ENCODE results near the gene SPRED3. TPM values are rescaled to one million over a fixed set of nuclear protein-coding genes. Genes with fewer than 3 reads are reported as not detected.

The SPRED3 gene
- total and polyA plus RNA-seq, 9 of the 15 experiments (the other 6 are each of a cell fraction or from before 2014, with no cell fraction given) = 0.05 to 1.3 (median 0.36) TPM

DNA sequence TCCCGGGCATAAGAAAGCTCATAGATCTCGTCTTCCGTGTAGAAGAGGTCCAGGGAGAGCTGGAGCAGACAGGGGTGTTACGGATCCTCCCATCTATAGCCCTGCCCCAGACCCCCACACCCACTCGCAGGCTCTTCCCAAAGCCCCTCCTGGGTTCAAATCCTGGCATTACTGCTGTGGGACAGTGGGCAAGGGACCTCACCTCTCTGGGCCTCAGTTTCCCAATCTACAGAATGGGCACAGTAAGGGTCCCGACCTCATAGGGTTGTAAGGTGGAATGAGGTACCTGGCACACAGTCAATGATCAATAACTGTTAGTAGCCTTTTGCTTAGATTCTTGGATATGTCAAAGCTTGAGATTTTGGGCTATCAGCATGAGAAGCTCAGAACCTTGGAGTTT lies 24.9 kb downstream of the SPRED3 start:
- ChIA-PET CTCF (ENCODE audit: low intra/inter-chr PET ratio) (no interaction called here), POLR2A (interaction anchor here (0.6 to 3.3 kb wide), 5 partner anchors 9 to 246 kb away, joined by 3 to 30 read pairs (median 3); partner anchors contain the start of gene FAM98C)
- Histone ChIP-seq H3K27me3 (ENCODE audit: control insufficient read depth in 2 of 2, insufficient read depth in 2 of 2, low read length in 2 of 2) (no peaks in the 10 kb centered on the region), H3K9ac (ENCODE audit: insufficient read depth in 1 of 2, low read depth in 2 of 2, low read length in 2 of 2) (peak overlapping the region in 1 of 2 experiments; percentile 87; a peak in 2 of 4 replicates), H4K20me1 (replicated peaks; ENCODE audit: control insufficient read depth, insufficient read depth, low read length) (no peaks in the 10 kb centered on the region), H3K27ac (ENCODE audit: extremely low read depth, low read depth, low read length) (peak overlapping the region; percentile 58), H3K4me3 (no peak overlapping the region), H3K36me3 (ENCODE audit: control insufficient read depth, insufficient read depth, low read length) (peaks cover 5% of the 10 kb centered on the region; the same call in 2 of the 3 replicates), H3K79me2 (ENCODE audit: control insufficient read depth, insufficient read depth, low read length) (no peaks in the 10 kb centered on the region), H3K4me1 (replicated peaks in 1 of 2; ENCODE audit: control insufficient read depth in 2 of 2, insufficient read depth in 2 of 2, low read length in 2 of 2) (peaks cover 46 to 64% of the 10 kb centered on the region in 2 experiments), H3K9me3 (replicated peaks; ENCODE audit: control insufficient read depth, insufficient read depth, low read depth, low read length) (no peaks in the 10 kb centered on the region), H2AFZ (ENCODE audit: low read depth, low read length) (peak overlapping the region; percentile 21; the same call in 1 of the 2 replicates), H3K4me2 (ENCODE audit: insufficient read depth, low read length) (peak overlapping the region; percentile 70), H3K9me1 (ENCODE audit: control insufficient read depth, insufficient read depth, low read length) (peaks cover 2% of the 10 kb centered on the region)
- ATAC-seq (no peak), FAIRE-seq (no peak), DNase-seq (ENCODE audit: extremely low read depth in 1 of 4, low spot score in 3 of 4) (no peak)
- peak in 1 of 2 experiments; percentile 85; a peak in 2 of 4 replicates for TF ChIP-seq RCOR1 (IDR thresholded peaks at IDR 0.05; ENCODE audit: borderline replicate concordance in 1 of 2, low read depth in 2 of 2, low read length in 2 of 2)
- TF ChIP-seq, protein P1, sequence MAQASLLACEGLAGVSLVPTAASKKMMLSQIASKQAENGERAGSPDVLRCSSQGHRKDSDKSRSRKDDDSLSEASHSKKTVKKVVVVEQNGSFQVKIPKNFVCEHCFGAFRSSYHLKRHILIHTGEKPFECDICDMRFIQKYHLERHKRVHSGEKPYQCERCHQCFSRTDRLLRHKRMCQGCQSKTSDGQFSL (CRISPR knock-in tag; IDR thresholded peaks at IDR 0.05) = peak; percentile 40; the same call in 1 of the 2 replicates
- TF ChIP-seq, protein P1 (tag; IDR thresholded peaks at IDR 0.05) = no peak
- peak; percentile 79 to 87 for TF ChIP-seq KDM1A (IDR thresholded peaks at IDR 0.05)
- TF ChIP-seq FOXP1 (CRISPR knock-in tag; IDR thresholded peaks at IDR 0.05) = no peak
- peak; percentile 86; the same call in 1 of the 2 replicates for TF ChIP-seq CBX1 (IDR thresholded peaks at IDR 0.05; ENCODE audit: low read depth)
- TF ChIP-seq, protein P2, sequence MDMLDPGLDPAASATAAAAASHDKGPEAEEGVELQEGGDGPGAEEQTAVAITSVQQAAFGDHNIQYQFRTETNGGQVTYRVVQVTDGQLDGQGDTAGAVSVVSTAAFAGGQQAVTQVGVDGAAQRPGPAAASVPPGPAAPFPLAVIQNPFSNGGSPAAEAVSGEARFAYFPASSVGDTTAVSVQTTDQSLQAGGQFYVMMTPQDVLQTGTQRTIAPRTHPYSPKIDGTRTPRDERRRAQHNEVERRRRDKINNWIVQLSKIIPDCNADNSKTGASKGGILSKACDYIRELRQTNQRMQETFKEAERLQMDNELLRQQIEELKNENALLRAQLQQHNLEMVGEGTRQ (CRISPR knock-in tag; IDR thresholded peaks at IDR 0.05) = no peak
- TF ChIP-seq BCOR (IDR thresholded peaks at IDR 0.05) = peak; percentile 96
- peak; percentile 98 for TF ChIP-seq ADNP (tag; IDR thresholded peaks at IDR 0.05)
- TF ChIP-seq ZNF263 (CRISPR knock-in tag; IDR thresholded peaks at IDR 0.05; ENCODE audit: borderline replicate concordance) = 0 out of 2 replicates have a peak, but pooled peaks have one; percentile 23
- TF ChIP-seq, protein P3, sequence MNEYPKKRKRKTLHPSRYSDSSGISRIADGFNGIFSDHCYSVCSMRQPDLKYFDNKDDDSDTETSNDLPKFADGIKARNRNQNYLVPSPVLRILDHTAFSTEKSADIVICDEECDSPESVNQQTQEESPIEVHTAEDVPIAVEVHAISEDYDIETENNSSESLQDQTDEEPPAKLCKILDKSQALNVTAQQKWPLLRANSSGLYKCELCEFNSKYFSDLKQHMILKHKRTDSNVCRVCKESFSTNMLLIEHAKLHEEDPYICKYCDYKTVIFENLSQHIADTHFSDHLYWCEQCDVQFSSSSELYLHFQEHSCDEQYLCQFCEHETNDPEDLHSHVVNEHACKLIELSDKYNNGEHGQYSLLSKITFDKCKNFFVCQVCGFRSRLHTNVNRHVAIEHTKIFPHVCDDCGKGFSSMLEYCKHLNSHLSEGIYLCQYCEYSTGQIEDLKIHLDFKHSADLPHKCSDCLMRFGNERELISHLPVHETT (CRISPR knock-in tag; conservative IDR thresholded peaks at IDR 0.05 in 1 of 2, IDR thresholded peaks at IDR 0.05 in 1 of 2) = no peak
- TF ChIP-seq SMARCA5 (IDR thresholded peaks at IDR 0.05) = peak; percentile 88; the same call in 1 of the 2 replicates
- peak; percentile 96 for TF ChIP-seq RBM25 (IDR thresholded peaks at IDR 0.05; ENCODE audit: low read depth, low read length, severe bottlenecking)
- no peak for TF ChIP-seq GTF2E2 (tag; IDR thresholded peaks at IDR 0.05)
- peak; percentile 92 for TF ChIP-seq CHD4 (IDR thresholded peaks at IDR 0.05; ENCODE audit: insufficient read depth, insufficient replicate concordance, low read depth, low read length, poor library complexity, severe bottlenecking)
- peak; percentile 71; the same call in 1 of the 2 replicates for TF ChIP-seq HDAC2 (IDR thresholded peaks at IDR 0.05)
- TF ChIP-seq ZSCAN29 (IDR thresholded peaks at IDR 0.05) = no peak
- 0 out of 2 replicates have a peak, but pooled peaks have one; percentile 56 for TF ChIP-seq PTBP1 (IDR thresholded peaks at IDR 0.05; ENCODE audit: low read depth, low read length)
- peak; percentile 30; the same call in 1 of the 2 replicates for TF ChIP-seq ESRRA (IDR thresholded peaks at IDR 0.05; ENCODE audit: borderline replicate concordance, low read depth)
- in situ Hi-C loops (cut with MboI) (no loop called here), intact Hi-C loops (cut with micrococcal nuclease) (loop anchor here (5.0 kb wide), 1 partner anchor 94 kb away; no protein-coding TSS in a partner anchor)
- 26% methylated on average over 5 of the region's 6 CpGs for WGBS (ENCODE audit: insufficient coverage, low coverage, missing lambda C conversion rate)
- BruUV-seq (replicated peaks) = no TSS peak
